Esophagus muscularis mucosa (tissue), 3 donors: ENCODE results near the gene SPRED2.

ENCODE experiments used
- POLR2AphosphoS5 ChIP-seq, 2 donors: sonication (generic); formaldehyde crosslinking; IDR thresholded peaks; one replicate each; pipeline ENCODE4 v1.6.1; 2017; ENCODE audit warnings: antibody characterized with exemption in 2 of 2
- TF ChIP-seq, protein P1 (sequence below), 3 experiments: fragments of 200-600 bp in 2 of 3; fragments of 450-650 bp in 1 of 3; sonication (generic) in 2 of 3; IDR thresholded peaks; one replicate each; pipeline ENCODE4 v1.5.1; 2017 to 2019; ENCODE audit warnings: antibody characterized with exemption in 3 of 3, mild to moderate bottlenecking in 2 of 3, moderate library complexity in 1 of 3

DNA sequence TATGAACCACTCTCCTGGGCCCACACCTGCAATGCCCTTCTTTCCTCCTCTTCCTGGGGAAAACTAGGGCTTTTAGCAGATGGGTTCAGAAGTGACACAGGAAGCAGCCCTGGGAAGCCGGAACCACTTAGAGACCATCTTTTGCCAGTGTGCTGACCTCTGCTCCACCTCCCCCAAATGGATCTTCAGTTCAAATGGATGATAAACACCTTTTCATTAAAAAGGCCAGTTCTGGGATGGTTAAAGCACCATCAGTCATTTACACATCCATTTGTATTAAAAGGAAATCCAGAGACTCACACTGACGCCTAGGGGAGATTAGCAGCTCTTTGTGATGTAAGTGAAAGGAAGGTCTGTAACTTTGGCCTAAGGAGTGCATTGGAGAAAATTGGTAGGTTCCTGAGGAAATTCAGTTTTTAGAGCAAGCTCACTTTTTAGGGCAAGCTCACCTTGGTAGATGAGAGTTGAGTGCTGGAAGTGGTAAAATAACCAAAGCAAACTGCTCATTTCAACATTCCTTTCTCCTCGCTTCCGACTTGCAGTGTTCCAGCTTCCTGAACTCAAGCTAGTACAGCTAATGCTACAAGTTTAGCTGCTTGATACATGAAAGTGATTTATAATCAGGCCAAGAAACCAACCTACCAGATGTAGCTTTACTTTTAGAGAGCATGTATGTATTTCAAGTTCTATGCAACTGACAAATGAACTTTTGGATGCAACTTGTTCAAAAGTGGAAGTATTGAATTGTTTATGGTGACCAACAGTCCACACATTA lies 157.1 kb downstream of the SPRED2 start:
- no peak for TF ChIP-seq POLR2AphosphoS5 (IDR thresholded peaks at IDR 0.05)
- TF ChIP-seq, protein P1, sequence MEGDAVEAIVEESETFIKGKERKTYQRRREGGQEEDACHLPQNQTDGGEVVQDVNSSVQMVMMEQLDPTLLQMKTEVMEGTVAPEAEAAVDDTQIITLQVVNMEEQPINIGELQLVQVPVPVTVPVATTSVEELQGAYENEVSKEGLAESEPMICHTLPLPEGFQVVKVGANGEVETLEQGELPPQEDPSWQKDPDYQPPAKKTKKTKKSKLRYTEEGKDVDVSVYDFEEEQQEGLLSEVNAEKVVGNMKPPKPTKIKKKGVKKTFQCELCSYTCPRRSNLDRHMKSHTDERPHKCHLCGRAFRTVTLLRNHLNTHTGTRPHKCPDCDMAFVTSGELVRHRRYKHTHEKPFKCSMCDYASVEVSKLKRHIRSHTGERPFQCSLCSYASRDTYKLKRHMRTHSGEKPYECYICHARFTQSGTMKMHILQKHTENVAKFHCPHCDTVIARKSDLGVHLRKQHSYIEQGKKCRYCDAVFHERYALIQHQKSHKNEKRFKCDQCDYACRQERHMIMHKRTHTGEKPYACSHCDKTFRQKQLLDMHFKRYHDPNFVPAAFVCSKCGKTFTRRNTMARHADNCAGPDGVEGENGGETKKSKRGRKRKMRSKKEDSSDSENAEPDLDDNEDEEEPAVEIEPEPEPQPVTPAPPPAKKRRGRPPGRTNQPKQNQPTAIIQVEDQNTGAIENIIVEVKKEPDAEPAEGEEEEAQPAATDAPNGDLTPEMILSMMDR (IDR thresholded peaks at IDR 0.05), result no peak
